Measurements from ENCODE around the gene TUBB4B.

DNA sequence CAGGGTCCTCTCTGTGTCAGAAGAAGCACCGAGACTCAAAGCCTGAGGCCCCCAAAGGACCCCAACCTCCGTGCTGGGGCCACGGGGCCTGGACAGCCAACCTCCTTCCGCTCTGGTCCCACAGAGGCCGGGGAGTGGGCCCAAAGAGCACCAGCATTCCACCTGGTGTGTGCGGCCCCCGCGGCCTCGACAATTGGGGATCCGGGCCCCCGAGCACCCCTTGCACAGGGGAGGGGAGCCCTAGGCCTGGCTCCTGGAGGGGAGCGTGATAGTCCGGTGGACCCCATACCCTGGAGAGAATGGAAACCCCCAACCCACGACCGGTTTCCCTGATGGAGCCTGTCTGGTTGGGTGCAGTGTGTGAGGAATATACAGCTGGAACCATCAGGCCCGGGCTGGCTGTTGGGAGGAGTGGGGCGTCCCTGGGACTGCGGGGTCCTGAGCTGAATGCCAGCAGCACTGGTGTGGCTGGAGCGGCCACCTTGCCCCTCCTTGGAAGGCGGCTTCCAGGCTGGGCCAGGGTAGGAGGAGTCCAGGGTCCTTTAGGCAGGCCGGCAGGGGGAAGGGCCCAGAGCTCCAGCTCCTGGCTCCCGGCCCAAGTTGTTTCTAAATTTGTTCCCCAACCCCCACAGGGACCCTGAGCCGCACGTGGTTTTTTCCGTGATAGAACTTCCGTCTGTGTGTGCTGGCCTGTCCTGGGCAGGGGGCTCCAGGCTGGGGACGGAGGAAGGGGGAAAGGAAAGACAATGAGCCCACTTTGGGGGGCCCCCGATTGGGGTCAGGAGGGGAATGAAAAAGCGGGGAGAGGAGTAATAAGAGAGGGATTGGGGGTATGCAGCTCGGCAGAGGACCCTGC is 35.6 kb downstream of the TUBB4B start:
- TF ChIP-seq, protein P1, sequence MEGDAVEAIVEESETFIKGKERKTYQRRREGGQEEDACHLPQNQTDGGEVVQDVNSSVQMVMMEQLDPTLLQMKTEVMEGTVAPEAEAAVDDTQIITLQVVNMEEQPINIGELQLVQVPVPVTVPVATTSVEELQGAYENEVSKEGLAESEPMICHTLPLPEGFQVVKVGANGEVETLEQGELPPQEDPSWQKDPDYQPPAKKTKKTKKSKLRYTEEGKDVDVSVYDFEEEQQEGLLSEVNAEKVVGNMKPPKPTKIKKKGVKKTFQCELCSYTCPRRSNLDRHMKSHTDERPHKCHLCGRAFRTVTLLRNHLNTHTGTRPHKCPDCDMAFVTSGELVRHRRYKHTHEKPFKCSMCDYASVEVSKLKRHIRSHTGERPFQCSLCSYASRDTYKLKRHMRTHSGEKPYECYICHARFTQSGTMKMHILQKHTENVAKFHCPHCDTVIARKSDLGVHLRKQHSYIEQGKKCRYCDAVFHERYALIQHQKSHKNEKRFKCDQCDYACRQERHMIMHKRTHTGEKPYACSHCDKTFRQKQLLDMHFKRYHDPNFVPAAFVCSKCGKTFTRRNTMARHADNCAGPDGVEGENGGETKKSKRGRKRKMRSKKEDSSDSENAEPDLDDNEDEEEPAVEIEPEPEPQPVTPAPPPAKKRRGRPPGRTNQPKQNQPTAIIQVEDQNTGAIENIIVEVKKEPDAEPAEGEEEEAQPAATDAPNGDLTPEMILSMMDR (IDR thresholded peaks at IDR 0.05) = no peak
- TF ChIP-seq POLR2A (IDR thresholded peaks at IDR 0.05) = no peak

All from heart left ventricle (tissue), 13 donors.